ENCODE data around the gene PDE4B. TPM values are rescaled to one million over a fixed set of nuclear protein-coding genes. Genes with fewer than 3 reads are reported as not detected.

Gene PDE4B
- total RNA-seq = under 0.01 and 0.21 TPM in 2 replicates

DNA sequence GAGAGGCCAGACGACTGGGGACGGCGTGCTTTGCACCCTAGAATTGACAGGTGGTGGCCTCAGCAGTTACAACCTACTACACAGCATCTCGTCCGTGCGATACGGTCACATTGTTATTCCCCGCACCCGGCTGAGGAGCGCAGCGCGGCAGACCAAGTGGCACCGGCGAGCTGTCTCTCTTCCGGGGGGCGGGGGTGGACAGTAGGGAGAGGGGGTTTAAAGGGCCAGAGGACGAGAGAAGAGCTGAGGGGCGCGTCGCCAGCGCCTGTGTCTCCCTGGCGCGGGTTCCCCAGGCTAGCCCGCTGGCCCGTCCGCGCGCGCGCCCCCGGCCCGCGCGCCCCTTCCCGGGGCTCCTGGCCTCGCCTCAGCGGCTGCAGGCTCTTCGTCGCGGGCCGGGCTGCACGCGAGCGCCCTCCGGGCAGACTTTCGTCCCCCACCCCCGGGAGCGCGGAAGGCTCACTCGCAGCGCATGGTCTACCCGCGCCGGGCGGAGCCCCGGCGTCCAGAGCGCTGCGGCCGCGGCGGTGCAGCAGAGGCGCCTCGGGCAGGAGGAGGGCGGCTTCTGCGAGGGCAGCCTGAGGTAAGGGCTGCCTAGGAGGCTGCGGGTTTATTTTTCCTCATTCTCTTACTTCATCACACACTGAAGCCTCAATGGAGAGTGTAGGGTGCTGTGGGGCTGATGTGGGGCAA is at the start of gene PDE4B:
Gene PDE4B (plus strand): TSS at position 227 of the 690 bp plus-strand sequence.

All from tracheal epithelial cell (primary cell).